GM23248 (cell line): ENCODE measurements around the gene PDZK1. TPM values are rescaled to one million over a fixed set of nuclear protein-coding genes. Genes with fewer than 3 reads are reported as not detected.
"Not testable (repeated sequence)": the region's sequence is repeated elsewhere in the genome, so short reads cannot be mapped to it uniquely, and the experiment has no call there.

ENCODE experiments used
- DNase-seq: peaks from one replicate; pipeline ENCODE4 v3.0.0-alpha.2; 2015
- H2AFZ ChIP-seq: fragments of 200-600 bp; sonication (generic); 2 replicates; pipeline ENCODE4 v1.6.1; 2016; ENCODE audit warnings: antibody characterized with exemption
- H3F3A ChIP-seq: fragments of 200-600 bp; sonication (generic); 2 replicates; pipeline ENCODE4 v1.6.1; 2016; ENCODE audit warnings: mild to moderate bottlenecking, antibody characterized with exemption, mixed run types; ENCODE audit not compliant: insufficient read depth
- H3K27ac ChIP-seq: fragments of 200-600 bp; sonication (generic); 2 replicates; pipeline ENCODE4 v1.5.1; 2016; ENCODE audit warnings: mild to moderate bottlenecking
- H3K27me3 ChIP-seq: fragments of 200-600 bp; sonication (generic); replicated peaks from 2 replicates; pipeline ENCODE4 v1.6.1; 2016; ENCODE audit warnings: mild to moderate bottlenecking; ENCODE audit not compliant: insufficient read depth
- H3K36me3 ChIP-seq: fragments of 200-600 bp; sonication (generic); 2 replicates; pipeline ENCODE4 v1.6.1; 2016; ENCODE audit warnings: low read depth, mild to moderate bottlenecking
- H3K4me1 ChIP-seq: fragments of 200-600 bp; sonication (generic); 2 replicates; pipeline ENCODE4 v1.6.1; 2016; ENCODE audit warnings: mild to moderate bottlenecking; ENCODE audit not compliant: insufficient read depth
- H3K4me2 ChIP-seq: fragments of 200-600 bp; sonication (generic); one replicate; pipeline ENCODE4 v1.6.1; 2016; ENCODE audit warnings: mild to moderate bottlenecking; ENCODE audit not compliant: unreplicated experiment
- H3K4me3 ChIP-seq: fragments of 200-600 bp; sonication (generic); 2 replicates; pipeline ENCODE4 v1.5.1; 2016; ENCODE audit warnings: mild to moderate bottlenecking
- H3K79me2 ChIP-seq: fragments of 200-600 bp; sonication (generic); 2 replicates; pipeline ENCODE4 v1.6.1; 2016; ENCODE audit warnings: mild to moderate bottlenecking; ENCODE audit not compliant: insufficient read depth
- H3K9ac ChIP-seq: fragments of 200-600 bp; sonication (generic); 2 replicates; pipeline ENCODE4 v1.6.1; 2016; ENCODE audit warnings: mild to moderate bottlenecking
- H3K9me2 ChIP-seq: fragments of 200-600 bp; sonication (generic); 2 replicates; pipeline ENCODE4 v1.6.1; 2016; ENCODE audit warnings: mixed run types, mild to moderate bottlenecking, moderate library complexity; ENCODE audit not compliant: insufficient read depth
- H3K9me3 ChIP-seq: fragments of 200-600 bp; sonication (generic); one replicate; pipeline ENCODE4 v1.6.1; 2017; ENCODE audit warnings: low read depth
- H4K20me1 ChIP-seq: fragments of 200-600 bp; sonication (generic); 2 replicates; pipeline ENCODE4 v1.6.0; 2016; ENCODE audit not compliant: insufficient read depth
- EZH2 ChIP-seq: fragments of 200-600 bp; sonication (generic); IDR thresholded peaks from 2 replicates; pipeline ENCODE4 v1.6.1; 2018; ENCODE audit warnings: antibody characterized with exemption, mild to moderate bottlenecking; ENCODE audit not compliant: insufficient read depth, poor library complexity, severe bottlenecking
- EZH2phosphoT487 ChIP-seq: fragments of 200-600 bp; sonication (generic); IDR thresholded peaks from 2 replicates; pipeline ENCODE4 v1.6.1; 2018; ENCODE audit warnings: antibody characterized with exemption, moderate library complexity, mild to moderate bottlenecking, low read depth; ENCODE audit not compliant: insufficient read depth
- WGBS, 2 experiments: methylation state at CpG; one replicate each; pipeline ENCODE4 v1.1.6; 2015 to 2017; ENCODE audit warnings: low lambda C conversion rate in 2 of 2, low coverage in 1 of 2; ENCODE audit errors: missing lambda C conversion rate in 2 of 2; 5-methylcytosine and 5-hydroxymethylcytosine counted together
- in situ Hi-C: fragments of 300-500 bp; cut with MboI; formaldehyde crosslinking; loops from 2 replicates; pipeline ENCODE4 v1.15.0; 2020
- polyA plus RNA-seq: library from polyadenylated mRNA; unstranded; fragments of >200 nt; fragmentation: Nextera tagmentation; extraction: Ambion mirVana; gene quantifications from 2 replicates; pipeline ENCODE4 v1.2.1, GENCODE V29; 2016
- total RNA-seq: library from RNA; depleted of rRNA; stranded (reverse); fragments of >200 nt; shearing (Covaris generic); gene quantifications from 2 replicates; pipeline ENCODE4 v1.2.3, GENCODE V29; 2014

Gene PDZK1
- total and polyA plus RNA-seq, 2 experiments from 2014 or later: 0.91 to 0.97 TPM

GRCh38 chr1:145688328-145688727 is 18.8 kb downstream of the PDZK1 start:
- TF ChIP-seq EZH2phosphoT487 (no peak), EZH2 (no peak)
- Histone ChIP-seq H3K79me2 (no peaks in the 10 kb centered on the region), H3K27me3 (no peaks in the 10 kb centered on the region), H3K4me1 (peaks cover 21% of the 10 kb centered on the region), H3K9me3 (no peaks in the 10 kb centered on the region), H3K36me3 (no peaks in the 10 kb centered on the region), H3K9me2 (no peaks in the 10 kb centered on the region), H3K27ac (no peak overlapping the region), H3K4me3 (no peak overlapping the region), H2AFZ (no peak overlapping the region), H4K20me1 (no peaks in the 10 kb centered on the region), H3K9ac (no peak overlapping the region), H3F3A (peaks cover 19% of the 10 kb centered on the region), H3K4me2 (no peak overlapping the region)
- in situ Hi-C loops: no loop called here
- no peak for DNase-seq
- 72 to 75% methylated on average over 4 of the region's 4 CpGs for WGBS, 2 experiments

GRCh38 chr1:145686078-145686477 is 21.1 kb downstream of the PDZK1 start:
- H3K9me3 ChIP-seq, H3K27ac ChIP-seq, H3K36me3 ChIP-seq, H3K79me2 ChIP-seq, H3K27me3 ChIP-seq, H3K9ac ChIP-seq, DNase-seq, H2AFZ ChIP-seq, H3K4me2 ChIP-seq, H3K4me3 ChIP-seq, H3K9me2 ChIP-seq, H4K20me1 ChIP-seq, in situ Hi-C loops: not testable (repeated sequence)
- 93 to 100% methylated on average over 1 of the region's 1 CpG for WGBS, 2 experiments
- peaks cover 19% of the 10 kb centered on the region for H3F3A ChIP-seq
- H3K4me1 ChIP-seq: peaks cover 12% of the 10 kb centered on the region

GRCh38 chr1:145684858-145685257 is 22.3 kb downstream of the PDZK1 start:
- H3K9ac ChIP-seq, H3K9me2 ChIP-seq, in situ Hi-C loops, H4K20me1 ChIP-seq, DNase-seq, H3K9me3 ChIP-seq, H2AFZ ChIP-seq, H3K36me3 ChIP-seq, H3K27me3 ChIP-seq, H3K4me1 ChIP-seq, H3K79me2 ChIP-seq, H3K4me2 ChIP-seq, H3F3A ChIP-seq, H3K4me3 ChIP-seq, H3K27ac ChIP-seq: not testable (repeated sequence)
- WGBS, 2 experiments: 40 to 83% methylated on average over 1 to 3 of the region's 3 CpGs

- H3K79me2 ChIP-seq, H3K9me2 ChIP-seq, DNase-seq, H3K9ac ChIP-seq, H3K27me3 ChIP-seq, in situ Hi-C loops, H3K36me3 ChIP-seq, H3K4me3 ChIP-seq, H2AFZ ChIP-seq, H4K20me1 ChIP-seq, H3K4me1 ChIP-seq, H3K27ac ChIP-seq, H3F3A ChIP-seq, H3K9me3 ChIP-seq, H3K4me2 ChIP-seq: not testable (repeated sequence)
- no CpG with 5 or more reads among the region's 1 CpG for WGBS, 2 experiments
Measured at GRCh38 chr1:145673217-145673616, 34.0 kb downstream of the PDZK1 start.

- H3K27ac ChIP-seq, H3F3A ChIP-seq, H3K36me3 ChIP-seq, in situ Hi-C loops, H3K9ac ChIP-seq, H3K4me1 ChIP-seq, H3K9me3 ChIP-seq, H3K4me2 ChIP-seq, DNase-seq, H3K27me3 ChIP-seq, H2AFZ ChIP-seq, H3K9me2 ChIP-seq, H3K79me2 ChIP-seq, H3K4me3 ChIP-seq, H4K20me1 ChIP-seq: not testable (repeated sequence)
- 98 to 100% methylated on average over 2 of the region's 3 CpGs for WGBS, 2 experiments
Measured at GRCh38 chr1:145670995-145671745, 36.0 kb downstream of the PDZK1 start.

GRCh38 chr1:145665015-145665414 is 42.2 kb downstream of the PDZK1 start:
- H3K9ac ChIP-seq, H3K27ac ChIP-seq, H2AFZ ChIP-seq, H3K9me2 ChIP-seq, DNase-seq, H3K9me3 ChIP-seq, in situ Hi-C loops, H3K4me1 ChIP-seq, H3F3A ChIP-seq, H3K79me2 ChIP-seq, H3K36me3 ChIP-seq, H3K4me3 ChIP-seq, H3K4me2 ChIP-seq, H4K20me1 ChIP-seq, H3K27me3 ChIP-seq: not testable (repeated sequence)
- WGBS, 2 experiments: 75 to 79% methylated on average over 4 of the region's 4 CpGs

GRCh38 chr1:145662502-145662901 is 44.7 kb downstream of the PDZK1 start:
- H3K4me2 ChIP-seq, H3K27me3 ChIP-seq, H4K20me1 ChIP-seq, H2AFZ ChIP-seq, H3K36me3 ChIP-seq, H3K79me2 ChIP-seq, H3K9ac ChIP-seq, H3K9me3 ChIP-seq, H3K4me1 ChIP-seq, DNase-seq, H3F3A ChIP-seq, H3K4me3 ChIP-seq, in situ Hi-C loops, H3K9me2 ChIP-seq, H3K27ac ChIP-seq: not testable (repeated sequence)
- WGBS, 2 experiments: 49 to 51% methylated on average over 2 of the region's 2 CpGs
